ENCODE data around the gene ATG9B. TPM values are rescaled to one million over a fixed set of nuclear protein-coding genes. Genes with fewer than 3 reads are reported as not detected.

ATG9B gene
- total and polyA plus RNA-seq, 9 of the 15 experiments (the other 6 are each of a cell fraction or from before 2014, with no cell fraction given) = 0.29 to 8.0 (median 2.1) TPM

- TF ChIP-seq RCOR1 (IDR thresholded peaks at IDR 0.05; ENCODE audit: borderline replicate concordance in 1 of 2, low read depth in 2 of 2, low read length in 2 of 2) = peak; percentile 55 to 93; a peak in 2 of 4 replicates
- TF ChIP-seq ZNF140 (CRISPR knock-in tag; IDR thresholded peaks at IDR 0.05) = no peak
- peak; percentile 38; the same call in 1 of the 2 replicates for TF ChIP-seq HDAC8 (tag; IDR thresholded peaks at IDR 0.05)
- peak; percentile 91 for TF ChIP-seq BCOR (IDR thresholded peaks at IDR 0.05)
- TF ChIP-seq SLC30A9 (CRISPR knock-in tag; IDR thresholded peaks at IDR 0.05) = no peak
- TF ChIP-seq ERF (CRISPR knock-in tag; IDR thresholded peaks at IDR 0.05) = no peak
- peak; percentile 69; the same call in 1 of the 2 replicates for TF ChIP-seq ZNF175 (CRISPR knock-in tag; IDR thresholded peaks at IDR 0.05; ENCODE audit: low read depth)
- TF ChIP-seq ZNF766 (CRISPR knock-in tag; conservative IDR thresholded peaks at IDR 0.05) = peak; percentile 93
- 0 out of 2 replicates have a peak, but pooled peaks have one; percentile 80 for TF ChIP-seq CHCHD3 (CRISPR knock-in tag; IDR thresholded peaks at IDR 0.05)
- TF ChIP-seq YY1 (IDR thresholded peaks at IDR 0.05; ENCODE audit: borderline replicate concordance in 1 of 3, control insufficient read depth in 1 of 3, extremely low read depth in 1 of 3, insufficient read depth in 3 of 3, insufficient read length in 1 of 3, insufficient replicate concordance in 2 of 3, low read depth in 1 of 3, low read length in 2 of 3) = peak in 1 of 3 experiments; percentile 28
- TF ChIP-seq ZBTB11 (CRISPR knock-in tag; IDR thresholded peaks at IDR 0.05) = peak in 1 of 3 experiments; percentile 62; a peak in 1 of 6 replicates
- TF ChIP-seq CBFA2T2 (conservative IDR thresholded peaks at IDR 0.05) = peak; percentile 90
- TF ChIP-seq ETV6 (IDR thresholded peaks at IDR 0.05; ENCODE audit: borderline replicate concordance in 1 of 2, low read depth in 2 of 2, low read length in 1 of 2) = peak in 1 of 2 experiments; percentile 26; a peak in 2 of 4 replicates
- no peak for TF ChIP-seq ETV6 (CRISPR knock-in tag; IDR thresholded peaks at IDR 0.05; ENCODE audit: borderline replicate concordance)
- TF ChIP-seq CREB1 (IDR thresholded peaks at IDR 0.05) = peak; percentile 70; the same call in 1 of the 2 replicates
- TF ChIP-seq CREB1 (CRISPR knock-in tag; IDR thresholded peaks at IDR 0.05) = peak; percentile 66
- peak; percentile 61 to 65; a peak in 2 of 4 replicates for TF ChIP-seq FOXK2 (conservative IDR thresholded peaks at IDR 0.05 in 1 of 2, IDR thresholded peaks at IDR 0.05 in 1 of 2; ENCODE audit: low read depth in 2 of 2)
- TF ChIP-seq MTA2 (IDR thresholded peaks at IDR 0.05; ENCODE audit: low read depth) = peak; percentile 83
- TF ChIP-seq THRA (IDR thresholded peaks at IDR 0.05) = no peak
Measured at GRCh38 chr7:151038951-151039849, 14.9 kb upstream of the ATG9B start (continued).
